IPS-15b (cell line): ENCODE data around the gene INTS14.
A peak's percentile ranks its signal among the peaks of the same experiment; 100 is the strongest.
"Not testable (repeated sequence)": the region's sequence is repeated elsewhere in the genome, so short reads cannot be mapped to it uniquely, and the experiment has no call there.

Source experiments
- H3K27me3 ChIP-seq: one replicate; pipeline ENCODE4 v1.6.1; 2013; ENCODE audit warnings: low read length; ENCODE audit not compliant: control insufficient read depth, insufficient read depth
- H3K36me3 ChIP-seq: one replicate; pipeline ENCODE4 v1.6.1; 2013; ENCODE audit warnings: low read length; ENCODE audit not compliant: control insufficient read depth, insufficient read depth
- H3K4me1 ChIP-seq: one replicate; pipeline ENCODE4 v1.6.1; 2013; ENCODE audit warnings: mild to moderate bottlenecking, low read length; ENCODE audit not compliant: control insufficient read depth, insufficient read depth
- H3K4me3 ChIP-seq: one replicate; pipeline ENCODE4 v1.5.1; 2013; ENCODE audit warnings: low read depth, low read length
- H3K9ac ChIP-seq: one replicate; pipeline ENCODE4 v1.6.1; 2013; ENCODE audit warnings: low read depth, mild to moderate bottlenecking, low read length
- H3K9me3 ChIP-seq: one replicate; pipeline ENCODE4 v1.6.1; 2013; ENCODE audit warnings: mild to moderate bottlenecking, low read length; ENCODE audit not compliant: control insufficient read depth, insufficient read depth

Gene INTS14

DNA sequence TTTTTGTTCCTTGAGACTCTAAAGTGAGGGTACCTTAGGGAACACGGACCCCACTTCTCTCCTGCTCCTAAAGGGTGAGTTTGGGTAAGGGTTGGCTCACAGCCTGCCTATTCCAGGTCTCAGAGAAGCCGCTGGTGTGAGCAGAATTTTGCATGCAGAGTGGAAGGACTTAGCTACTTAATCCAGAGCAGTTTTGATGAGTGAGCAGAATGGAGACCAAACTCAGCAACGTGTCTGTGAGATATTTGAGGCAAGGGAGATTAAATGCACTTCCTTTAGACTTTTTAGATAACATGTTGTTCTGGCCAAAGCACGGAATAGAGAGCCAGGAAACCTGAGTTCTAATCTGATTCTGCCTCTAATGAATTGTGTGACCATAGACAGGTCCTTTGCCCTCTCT is 15.9 kb upstream of the INTS14 start:
- no peaks in the 10 kb centered on the region for H3K4me1 ChIP-seq
- H3K4me3 ChIP-seq: no peak overlapping the region
- H3K36me3 ChIP-seq: peaks cover 8% of the 10 kb centered on the region
- no peaks in the 10 kb centered on the region for H3K27me3 ChIP-seq
- H3K9ac ChIP-seq: no peak overlapping the region
- H3K9me3 ChIP-seq: no peaks in the 10 kb centered on the region

DNA sequence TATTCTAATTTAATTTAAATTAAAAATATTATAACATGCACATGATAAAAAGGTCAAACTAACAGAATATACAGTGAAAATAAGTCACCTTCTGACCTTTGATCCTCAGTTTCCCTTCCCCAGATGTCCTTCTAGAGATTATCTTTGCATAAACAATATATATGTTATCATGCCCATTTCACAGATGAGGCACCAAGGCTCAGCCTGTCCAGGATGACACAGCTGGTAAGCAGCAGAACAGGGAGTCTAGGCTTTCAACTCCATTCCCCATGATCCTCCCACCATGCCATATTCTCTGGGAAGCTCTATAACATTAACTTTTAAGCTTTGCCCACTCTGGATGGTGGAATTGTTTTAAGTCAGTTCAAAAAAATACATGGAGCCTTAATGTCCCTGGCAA is 12.2 kb upstream of the INTS14 start:
- H3K9me3 ChIP-seq: no peaks in the 10 kb centered on the region
- H3K27me3 ChIP-seq: no peaks in the 10 kb centered on the region
- H3K4me3 ChIP-seq: no peak overlapping the region
- peaks cover 6% of the 10 kb centered on the region for H3K4me1 ChIP-seq
- H3K36me3 ChIP-seq: peaks cover 8% of the 10 kb centered on the region
- H3K9ac ChIP-seq: no peak overlapping the region

DNA sequence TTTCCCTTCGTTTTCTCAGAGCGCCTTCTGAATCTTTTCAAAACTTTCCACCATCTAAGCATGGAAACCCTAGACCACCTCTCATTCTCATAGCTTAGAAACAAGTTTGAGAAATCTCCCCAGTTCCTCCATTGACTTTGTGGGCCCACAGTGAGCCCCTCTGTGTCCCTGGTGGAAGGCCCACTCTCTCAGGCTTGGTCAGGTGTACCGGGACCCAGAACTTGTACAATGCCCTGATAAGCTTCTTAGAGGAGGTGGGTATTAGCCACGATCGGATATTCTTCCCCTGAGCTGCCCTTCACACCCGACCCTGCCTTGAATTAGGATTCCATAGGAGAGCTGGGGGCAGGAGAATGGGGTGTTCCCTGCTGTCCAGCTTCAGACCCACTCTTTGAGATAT is 10.7 kb upstream of the INTS14 start, which contains the start of gene SLC24A1:
Gene SLC24A1 (plus strand): TSS at position 301 of the 400 bp plus-strand sequence. CDS start 2,143 bp downstream, outside the sequence.
- H3K9me3 ChIP-seq: no peaks in the 10 kb centered on the region
- H3K4me1 ChIP-seq: peaks cover 6% of the 10 kb centered on the region
- no peaks in the 10 kb centered on the region for H3K27me3 ChIP-seq
- H3K36me3 ChIP-seq: peaks cover 8% of the 10 kb centered on the region
- H3K9ac ChIP-seq: no peak within 1 kb of the TSS
- H3K4me3 ChIP-seq: no peak within 1 kb of the TSS

DNA sequence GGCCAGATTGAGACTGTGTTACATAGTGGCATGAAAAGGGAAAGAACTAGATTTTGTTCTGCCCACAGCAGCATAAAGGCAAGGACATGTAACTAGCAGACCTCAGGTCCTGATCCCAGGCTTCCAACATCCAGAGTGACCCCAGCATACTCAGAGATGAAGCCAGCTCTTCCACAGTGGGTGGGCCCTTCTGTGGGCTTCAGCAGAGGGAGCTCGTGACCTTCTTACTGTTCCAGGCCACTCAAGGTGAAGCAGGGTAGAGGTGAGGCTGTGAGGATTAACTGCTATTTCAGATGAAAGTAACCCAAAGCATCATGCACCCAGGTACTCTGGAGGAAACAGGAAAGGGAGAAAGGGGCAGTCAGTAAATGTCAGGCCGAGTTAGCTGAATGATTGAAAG is 9.9 kb upstream of the INTS14 start:
- Histone ChIP-seq H3K4me1 (peaks cover 6% of the 10 kb centered on the region), H3K9ac (no peak overlapping the region), H3K9me3 (no peaks in the 10 kb centered on the region), H3K27me3 (no peaks in the 10 kb centered on the region), H3K36me3 (peaks cover 8% of the 10 kb centered on the region), H3K4me3 (no peak overlapping the region)

DNA sequence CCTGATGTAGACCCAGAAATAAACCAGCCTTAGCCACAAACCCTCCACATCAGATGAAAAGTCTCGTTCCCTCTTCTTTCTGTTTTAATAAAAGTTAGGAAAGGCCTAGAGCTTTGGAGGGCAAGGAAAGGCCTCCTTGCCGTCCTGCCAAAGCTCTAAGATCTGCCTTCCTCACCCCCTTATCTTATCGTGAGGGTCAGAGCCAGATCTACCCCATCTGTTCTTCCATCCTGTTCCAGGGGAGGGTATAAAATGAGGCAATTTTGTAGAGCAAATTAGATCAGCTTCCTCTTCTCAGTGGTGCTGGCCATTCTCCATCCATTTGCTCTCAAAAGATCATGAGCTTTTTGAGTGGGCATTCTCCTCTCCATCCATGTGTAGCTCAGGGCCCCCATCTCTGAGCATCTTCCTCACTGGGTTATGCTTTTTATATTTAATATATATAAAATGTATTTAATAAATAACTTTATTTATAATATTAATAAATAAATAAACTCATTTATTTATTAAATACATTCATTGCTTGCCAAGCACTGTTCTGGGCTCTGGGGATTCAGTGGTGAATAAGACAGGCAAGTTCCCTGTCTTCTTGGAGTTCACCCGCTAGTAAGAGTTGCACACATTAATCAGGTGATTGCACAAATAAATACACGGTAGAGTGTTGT is 8.8 kb upstream of the INTS14 start:
- Histone ChIP-seq H3K27me3 (no peaks in the 10 kb centered on the region), H3K36me3 (no peaks in the 10 kb centered on the region), H3K9ac (no peak overlapping the region), H3K9me3 (no peaks in the 10 kb centered on the region), H3K4me1 (peaks cover 6% of the 10 kb centered on the region), H3K4me3 (no peak overlapping the region)

GRCh38 chr15:65618560-65619109 is 7.7 kb upstream of the INTS14 start:
- Histone ChIP-seq H3K27me3 (no peaks in the 10 kb centered on the region), H3K9me3 (no peaks in the 10 kb centered on the region), H3K9ac (no peak overlapping the region)

DNA sequence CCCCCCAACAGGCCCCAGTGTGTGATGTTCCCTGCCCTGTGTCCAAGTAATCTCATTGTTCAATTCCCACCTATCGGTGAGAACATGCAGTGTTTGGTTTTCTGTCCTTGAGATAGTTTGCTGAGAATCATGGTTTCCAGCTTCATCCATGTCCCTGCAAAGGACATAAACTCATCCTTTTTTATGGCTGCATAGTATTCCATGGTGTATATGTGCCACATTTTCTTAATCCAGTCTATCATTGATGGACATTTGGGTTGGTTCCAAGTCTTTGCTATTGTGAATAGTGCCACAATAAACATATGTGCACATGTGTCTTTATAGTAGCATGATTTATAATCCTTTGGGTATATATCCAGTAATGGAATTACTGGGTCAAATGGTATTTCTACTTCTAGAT is 5.0 kb upstream of the INTS14 start:
- not testable (repeated sequence) for H3K36me3 ChIP-seq, H3K4me3 ChIP-seq, H3K9me3 ChIP-seq, H3K9ac ChIP-seq, H3K27me3 ChIP-seq
- peaks cover 14% of the 10 kb centered on the region for H3K4me1 ChIP-seq

More at GRCh38 chr15:65618560-65619109, 7.7 kb upstream of the INTS14 start:
- Histone ChIP-seq H3K4me3 (no peak overlapping the region), H3K36me3 (no peaks in the 10 kb centered on the region), H3K4me1 (peaks cover 6% of the 10 kb centered on the region)

GRCh38 chr15:65612949-65613744 is 2.2 kb upstream of the INTS14 start:
- no peak overlapping the region for H3K4me3 ChIP-seq
- H3K27me3 ChIP-seq: no peaks in the 10 kb centered on the region
- no peak overlapping the region for H3K9ac ChIP-seq
- H3K4me1 ChIP-seq: peaks cover 8% of the 10 kb centered on the region
- no peaks in the 10 kb centered on the region for H3K9me3 ChIP-seq
- peaks cover 2% of the 10 kb centered on the region for H3K36me3 ChIP-seq

DNA sequence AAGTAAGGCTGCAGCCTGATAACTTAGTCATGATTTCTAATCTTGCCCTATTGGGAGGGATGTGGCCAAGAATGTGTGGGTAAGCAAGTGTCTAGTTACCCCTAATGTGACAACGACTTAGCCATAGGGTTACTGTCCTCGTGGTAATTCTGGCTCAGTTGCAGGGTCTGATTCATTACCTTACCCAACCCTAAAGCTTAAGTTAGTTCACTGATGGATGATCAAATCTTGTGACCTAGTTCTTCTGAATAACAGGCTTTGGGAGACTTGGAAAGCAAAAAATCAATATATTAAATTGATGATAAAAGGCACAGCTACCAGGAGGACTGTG is 1.6 kb upstream of the INTS14 start:
- Histone ChIP-seq H3K36me3 (peaks cover 2% of the 10 kb centered on the region), H3K9me3 (no peaks in the 10 kb centered on the region), H3K4me3 (no peak overlapping the region), H3K4me1 (peaks cover 8% of the 10 kb centered on the region), H3K27me3 (no peaks in the 10 kb centered on the region), H3K9ac (no peak overlapping the region)

DNA sequence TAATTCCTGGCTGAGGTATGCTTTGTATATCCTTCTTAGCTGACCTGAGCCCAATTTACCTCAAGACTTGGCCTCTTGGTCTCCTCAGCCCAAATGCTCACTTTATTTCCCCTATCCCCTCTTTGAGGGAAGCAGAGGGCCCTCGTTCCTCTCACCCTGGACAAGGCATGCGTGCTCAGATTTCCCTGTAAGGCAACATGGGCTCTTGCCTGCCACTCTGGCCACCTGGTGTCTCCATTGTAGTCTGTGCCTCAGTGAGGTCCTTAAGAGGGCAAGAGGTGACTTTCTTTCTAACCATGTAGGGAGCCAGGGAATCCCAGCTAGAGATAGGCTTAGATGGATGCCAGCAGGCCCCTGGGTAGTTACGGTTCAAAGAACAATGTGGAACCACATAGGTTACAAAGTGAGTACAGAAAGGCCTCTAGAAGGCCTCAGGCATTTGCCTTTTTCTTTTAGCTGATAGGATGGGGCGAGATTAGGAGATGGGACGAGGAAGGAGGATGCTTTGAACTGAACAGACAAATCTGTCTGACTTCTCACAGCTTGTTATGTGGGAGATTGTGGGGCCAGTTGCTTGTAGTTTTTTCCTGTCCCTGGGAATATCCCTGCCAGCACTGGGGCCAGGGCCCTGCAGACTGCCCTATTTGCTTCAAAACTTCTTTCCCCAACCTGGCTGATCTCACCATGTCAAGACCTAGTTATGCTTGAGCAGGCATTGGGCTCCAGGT is 1.1 kb upstream of the INTS14 start:
- Histone ChIP-seq H3K4me1 (peaks cover 8% of the 10 kb centered on the region), H3K27me3 (no peaks in the 10 kb centered on the region), H3K9ac (peak overlapping the region; percentile 97), H3K9me3 (no peaks in the 10 kb centered on the region), H3K4me3 (peak overlapping the region; percentile 96), H3K36me3 (peaks cover 2% of the 10 kb centered on the region)

DNA sequence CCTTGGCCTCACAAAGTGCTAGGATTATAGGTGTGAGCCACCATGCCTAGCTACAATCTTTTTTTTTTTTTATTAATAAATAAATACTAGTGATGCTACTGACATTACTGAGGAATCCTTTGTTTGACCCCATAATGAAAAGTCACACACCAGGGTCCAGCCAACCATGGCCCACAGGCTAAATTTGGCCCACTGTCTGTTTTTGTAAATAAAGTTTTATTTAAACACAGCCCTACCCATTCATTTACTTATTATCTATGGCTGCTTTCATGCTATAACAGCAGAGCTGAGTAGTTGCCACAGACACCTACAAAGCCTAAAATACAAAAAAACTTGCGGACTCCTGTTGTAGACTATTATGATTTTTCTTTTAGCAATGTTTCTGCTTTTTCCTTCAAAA is 7.4 kb downstream of the INTS14 start:
- Histone ChIP-seq H3K27me3 (no peaks in the 10 kb centered on the region), H3K9ac (no peak overlapping the region), H3K4me3 (no peak overlapping the region), H3K4me1 (no peaks in the 10 kb centered on the region), H3K9me3 (no peaks in the 10 kb centered on the region), H3K36me3 (peaks cover 3% of the 10 kb centered on the region)
